Spleen (tissue), 7 donors: ENCODE data around the gene ITGAV.

ENCODE experiments used
- POLR2A ChIP-seq, 3 donors: fragments of 450-650 bp; IDR thresholded peaks; one replicate each; pipeline ENCODE4 v1.5.1; 2017; ENCODE audit warnings: antibody characterized with exemption in 3 of 3, mild to moderate bottlenecking in 1 of 3
- POLR2AphosphoS5 ChIP-seq, 3 donors: sonication (generic); formaldehyde crosslinking; IDR thresholded peaks; one replicate each; pipeline ENCODE4 v1.5.1; 2017; ENCODE audit warnings: antibody characterized with exemption in 3 of 3
- TF ChIP-seq, protein P1 (sequence below), 11 experiments: fragments of 200-600 bp in 7 of 11; fragments of 450-650 bp in 4 of 11; sonication (generic) in 4 of 11; IDR thresholded peaks in 8 of 11; conservative IDR thresholded peaks in 3 of 11; 1 replicate in 7 of 11; 2 replicates in 4 of 11; pipeline versions ENCODE4 v1.4.0 to v1.8.0; 2016 to 2021; ENCODE audit warnings: antibody characterized with exemption in 11 of 11, inconsistent platforms in 4 of 11, mild to moderate bottlenecking in 1 of 11
- donor health status: DM: no; HTN: no; CAD: no; lungs with moderate emphysema.
- donor health status: DM: no; HTN: no; CAD: no.
- donor health status: DM: no; HTN: no; CAD: no.

DNA sequence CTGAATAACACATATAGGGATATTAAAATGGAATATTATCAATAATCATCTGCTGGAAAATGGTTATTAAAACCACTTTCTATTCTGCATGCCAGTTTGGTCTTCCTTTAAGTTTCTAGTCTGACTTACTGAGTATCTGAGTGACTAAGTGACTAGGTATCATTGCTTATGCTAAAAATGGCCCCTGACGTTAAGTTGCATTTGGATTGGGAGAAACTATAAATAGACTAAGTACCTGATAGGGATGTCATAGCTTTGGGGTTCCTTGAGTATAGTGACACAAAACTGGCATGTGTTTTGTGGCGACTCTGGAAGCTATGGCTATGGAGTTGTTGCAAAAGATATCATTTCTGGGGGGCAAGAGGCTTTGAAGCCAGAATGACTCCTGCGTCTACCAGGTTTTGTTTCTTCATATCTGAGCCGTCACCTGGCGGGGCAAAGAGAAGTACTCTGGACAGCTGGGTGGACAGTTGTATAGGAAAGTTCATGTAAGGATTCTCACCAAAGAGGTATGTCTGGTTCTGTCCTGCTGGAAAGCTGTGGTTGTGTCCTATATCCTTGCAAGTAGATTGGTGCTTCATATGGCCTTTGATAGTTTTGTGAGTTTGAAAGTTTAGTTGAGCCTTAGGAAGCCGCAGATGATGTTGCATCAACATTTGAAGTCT, 17.9 kb downstream of the ITGAV start:
- TF ChIP-seq POLR2A (IDR thresholded peaks at IDR 0.05) = no peak
- TF ChIP-seq, protein P1, sequence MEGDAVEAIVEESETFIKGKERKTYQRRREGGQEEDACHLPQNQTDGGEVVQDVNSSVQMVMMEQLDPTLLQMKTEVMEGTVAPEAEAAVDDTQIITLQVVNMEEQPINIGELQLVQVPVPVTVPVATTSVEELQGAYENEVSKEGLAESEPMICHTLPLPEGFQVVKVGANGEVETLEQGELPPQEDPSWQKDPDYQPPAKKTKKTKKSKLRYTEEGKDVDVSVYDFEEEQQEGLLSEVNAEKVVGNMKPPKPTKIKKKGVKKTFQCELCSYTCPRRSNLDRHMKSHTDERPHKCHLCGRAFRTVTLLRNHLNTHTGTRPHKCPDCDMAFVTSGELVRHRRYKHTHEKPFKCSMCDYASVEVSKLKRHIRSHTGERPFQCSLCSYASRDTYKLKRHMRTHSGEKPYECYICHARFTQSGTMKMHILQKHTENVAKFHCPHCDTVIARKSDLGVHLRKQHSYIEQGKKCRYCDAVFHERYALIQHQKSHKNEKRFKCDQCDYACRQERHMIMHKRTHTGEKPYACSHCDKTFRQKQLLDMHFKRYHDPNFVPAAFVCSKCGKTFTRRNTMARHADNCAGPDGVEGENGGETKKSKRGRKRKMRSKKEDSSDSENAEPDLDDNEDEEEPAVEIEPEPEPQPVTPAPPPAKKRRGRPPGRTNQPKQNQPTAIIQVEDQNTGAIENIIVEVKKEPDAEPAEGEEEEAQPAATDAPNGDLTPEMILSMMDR (IDR thresholded peaks at IDR 0.05 in 8 of 11, conservative IDR thresholded peaks at IDR 0.05 in 3 of 11) = no peak
- no peak for TF ChIP-seq POLR2AphosphoS5 (IDR thresholded peaks at IDR 0.05)
